Activated CD4-positive, alpha-beta T cell treated with anti-CD3 and anti-CD28 coated beads, Interleukin-2, amount 10 ng/mL, durations not matched to agents 7 days and 5 days (primary cell): ENCODE data around the gene PLA2G12B. TPM values are rescaled to one million over a fixed set of nuclear protein-coding genes. Genes with fewer than 3 reads are reported as not detected.

Experiments used
- CTCF ChIA-PET: fragments of 350-600 bp; sonication (Branson Sonifier 250); formaldehyde crosslinking; loops from one replicate; lab custom pipeline; 2021; ENCODE audit warnings: antibody characterized with exemption; lab: Charles Lee
- POLR2A ChIA-PET: fragments of 350-600 bp; sonication (Branson Sonifier 250); formaldehyde crosslinking; loops from one replicate; lab custom pipeline; 2021; ENCODE audit warnings: antibody characterized with exemption; lab: Charles Lee
- DNase-seq: peaks from one replicate; pipeline ENCODE4 v3.0.0-alpha.2; 2020
- H3K27ac Mint-ChIP-seq: one replicate; pipeline ENCODE4 v1.8.0; 2021; ENCODE audit warnings: mild to moderate bottlenecking, moderate library complexity, mixed read lengths
- H3K27me3 Mint-ChIP-seq: one replicate; pipeline ENCODE4 v1.8.0; 2021; ENCODE audit warnings: mixed read lengths
- H3K36me3 Mint-ChIP-seq: one replicate; pipeline ENCODE4 v1.8.0; 2021; ENCODE audit warnings: low read depth, mixed read lengths
- H3K4me1 Mint-ChIP-seq: one replicate; pipeline ENCODE4 v1.8.0; 2021; ENCODE audit warnings: mixed read lengths
- H3K4me3 Mint-ChIP-seq: one replicate; pipeline ENCODE4 v1.8.0; 2021; ENCODE audit warnings: mild to moderate bottlenecking, moderate library complexity, mixed read lengths
- H3K9me3 Mint-ChIP-seq: one replicate; pipeline ENCODE4 v1.8.0; 2021; ENCODE audit warnings: mixed read lengths
- total RNA-seq, 2 experiments: library from RNA; stranded (reverse); gene quantifications; one replicate each; pipeline ENCODE4 v1.2.3, GENCODE V29; 2021

The PLA2G12B gene
- total RNA-seq, 2 experiments from 2014 or later: not detected

DNA sequence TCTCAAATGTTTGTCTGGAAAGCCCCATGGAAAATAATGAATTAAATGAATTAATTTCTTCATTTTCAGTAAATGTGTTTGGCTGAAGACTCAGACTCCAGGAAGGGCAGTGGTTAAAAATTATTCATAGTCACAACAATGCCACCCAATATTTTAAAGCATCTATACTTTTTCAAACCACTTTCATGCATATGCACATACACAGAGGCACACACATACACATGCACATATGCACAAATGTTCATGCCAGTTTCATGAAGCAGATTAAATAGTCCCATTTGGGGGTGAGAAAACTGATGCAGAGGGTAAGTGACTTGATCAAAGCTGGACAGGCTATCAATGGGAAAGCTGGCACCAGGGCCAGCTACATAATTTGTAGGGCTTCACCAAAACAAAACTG, 1.4 kb upstream of the PLA2G12B start:
- Mint-ChIP-seq H3K9me3 (no peaks in the 10 kb centered on the region), H3K27me3 (peaks cover 30% of the 10 kb centered on the region), H3K4me1 (no peaks in the 10 kb centered on the region), H3K36me3 (no peaks in the 10 kb centered on the region), H3K4me3 (no peak overlapping the region), H3K27ac (no peak overlapping the region)
- ChIA-PET POLR2A (no interaction called here), CTCF (no interaction called here)
- DNase-seq: no peak

DNA sequence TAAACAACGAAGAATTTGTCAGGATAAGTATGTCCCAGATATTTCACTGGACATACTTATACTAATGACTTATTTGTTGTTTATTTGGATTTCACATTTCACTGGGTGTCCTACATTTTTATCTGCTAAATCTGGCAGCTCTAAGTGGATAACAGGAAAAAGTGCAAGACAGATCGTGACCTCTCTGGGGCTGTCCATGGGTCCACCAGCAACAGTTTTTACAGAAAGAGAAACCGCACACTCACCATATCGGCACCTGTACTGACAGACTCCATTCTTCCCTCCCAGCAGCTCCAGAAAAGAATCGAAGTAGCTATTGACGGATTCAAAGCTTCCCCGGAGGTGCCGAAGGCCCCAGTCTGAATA, 393 bp downstream of the PLA2G12B start:
- Mint-ChIP-seq H3K36me3 (no peaks in the 10 kb centered on the region), H3K4me3 (no peak overlapping the region), H3K9me3 (no peaks in the 10 kb centered on the region), H3K27me3 (peaks cover 19% of the 10 kb centered on the region), H3K4me1 (no peaks in the 10 kb centered on the region), H3K27ac (no peak overlapping the region)
- ChIA-PET CTCF (interaction anchor here (0.6 to 1.2 kb wide), 2 partner anchors 43 to 219 kb away, joined by 3 to 4 read pairs; no protein-coding TSS in a partner anchor), POLR2A (no interaction called here)
- DNase-seq: no peak

GRCh38 chr10:72953687-72954086, 919 bp downstream of the PLA2G12B start:
- POLR2A ChIA-PET: no interaction called here
- Mint-ChIP-seq H3K27me3 (peaks cover 20% of the 10 kb centered on the region), H3K27ac (no peak overlapping the region), H3K4me1 (no peaks in the 10 kb centered on the region), H3K9me3 (no peaks in the 10 kb centered on the region), H3K36me3 (no peaks in the 10 kb centered on the region), H3K4me3 (no peak overlapping the region)
- CTCF ChIA-PET: interaction anchor here (0.6 kb wide), 1 partner anchor 219 kb away, joined by 4 read pairs; no protein-coding TSS in a partner anchor
- no peak for DNase-seq

DNA sequence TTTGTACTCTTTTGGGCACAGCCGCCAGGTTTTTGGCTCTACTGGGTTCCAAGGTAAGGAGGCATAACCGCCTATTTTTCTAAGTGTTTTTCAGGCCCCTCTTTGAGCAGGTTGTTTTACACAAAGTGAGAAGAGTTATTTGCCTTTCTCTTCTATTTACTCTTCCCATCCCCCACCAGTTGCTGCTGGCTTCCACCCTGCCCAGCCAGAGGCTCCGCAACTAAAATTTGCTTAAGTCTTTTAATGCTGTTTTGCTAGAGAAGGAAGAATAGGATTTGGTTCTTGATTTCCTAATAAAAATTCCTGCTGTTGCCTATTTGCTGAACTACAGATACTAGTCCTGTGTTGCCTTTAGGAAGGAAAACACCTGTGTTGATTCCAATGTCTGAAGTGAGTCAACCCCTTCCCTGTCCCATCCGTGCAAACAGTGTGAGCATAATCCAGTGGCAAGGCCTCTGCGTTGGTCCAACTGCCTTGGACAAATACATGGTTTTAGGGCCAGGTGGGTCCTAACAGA, 1.9 kb downstream of the PLA2G12B start:
- ChIA-PET CTCF (no interaction called here), POLR2A (no interaction called here)
- no peak overlapping the region for H3K27ac Mint-ChIP-seq
- no peaks in the 10 kb centered on the region for H3K9me3 Mint-ChIP-seq
- no peak overlapping the region for H3K4me3 Mint-ChIP-seq
- no peaks in the 10 kb centered on the region for H3K4me1 Mint-ChIP-seq
- DNase-seq: no peak
- H3K36me3 Mint-ChIP-seq: no peaks in the 10 kb centered on the region
- H3K27me3 Mint-ChIP-seq: peaks cover 20% of the 10 kb centered on the region

GRCh38 chr10:72952189-72952588, 2.4 kb downstream of the PLA2G12B start:
- Mint-ChIP-seq H3K27ac (no peak overlapping the region), H3K4me1 (no peaks in the 10 kb centered on the region), H3K36me3 (no peaks in the 10 kb centered on the region), H3K27me3 (peaks cover 17% of the 10 kb centered on the region), H3K9me3 (no peaks in the 10 kb centered on the region), H3K4me3 (no peak overlapping the region)
- ChIA-PET CTCF (no interaction called here), POLR2A (no interaction called here)
- DNase-seq: no peak

- Mint-ChIP-seq H3K4me1 (no peaks in the 10 kb centered on the region), H3K4me3 (no peak overlapping the region), H3K27ac (no peak overlapping the region), H3K9me3 (no peaks in the 10 kb centered on the region), H3K27me3 (peaks cover 14% of the 10 kb centered on the region), H3K36me3 (no peaks in the 10 kb centered on the region)
- DNase-seq: no peak
- POLR2A ChIA-PET: no interaction called here
- CTCF ChIA-PET: interaction anchor here (0.7 kb wide), 1 partner anchor 1275 kb away, joined by 3 read pairs; no protein-coding TSS in a partner anchor
Observed at GRCh38 chr10:72951760-72952159, 2.8 kb downstream of the PLA2G12B start.

DNA sequence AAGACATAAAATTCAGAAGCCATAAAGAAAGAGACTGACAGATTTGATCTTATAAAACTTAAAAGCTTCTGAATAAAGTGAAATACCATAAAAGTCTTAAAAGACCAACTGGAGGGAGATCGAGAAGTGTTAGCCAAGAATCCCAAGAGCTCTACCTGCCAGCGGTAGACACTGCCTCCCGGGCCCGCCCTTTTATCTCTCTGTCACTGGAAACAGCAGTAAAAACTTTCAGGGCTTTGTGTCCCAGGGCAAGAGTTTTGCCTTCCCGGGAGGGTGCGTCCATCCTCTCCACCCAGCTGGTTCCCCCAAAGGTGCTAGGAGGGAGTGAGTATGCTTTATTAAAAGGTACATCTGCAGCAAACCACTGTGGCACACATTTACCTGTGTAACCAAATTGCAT, 5.8 kb downstream of the PLA2G12B start:
- no peak for DNase-seq
- Mint-ChIP-seq H3K4me3 (no peak overlapping the region), H3K27ac (no peak overlapping the region), H3K4me1 (no peaks in the 10 kb centered on the region), H3K9me3 (no peaks in the 10 kb centered on the region), H3K36me3 (no peaks in the 10 kb centered on the region), H3K27me3 (peaks cover 23% of the 10 kb centered on the region)
- POLR2A ChIA-PET: no interaction called here
- CTCF ChIA-PET: interaction anchor here (0.6 kb wide), 1 partner anchor 91 kb away, joined by 4 read pairs; no protein-coding TSS in a partner anchor

DNA sequence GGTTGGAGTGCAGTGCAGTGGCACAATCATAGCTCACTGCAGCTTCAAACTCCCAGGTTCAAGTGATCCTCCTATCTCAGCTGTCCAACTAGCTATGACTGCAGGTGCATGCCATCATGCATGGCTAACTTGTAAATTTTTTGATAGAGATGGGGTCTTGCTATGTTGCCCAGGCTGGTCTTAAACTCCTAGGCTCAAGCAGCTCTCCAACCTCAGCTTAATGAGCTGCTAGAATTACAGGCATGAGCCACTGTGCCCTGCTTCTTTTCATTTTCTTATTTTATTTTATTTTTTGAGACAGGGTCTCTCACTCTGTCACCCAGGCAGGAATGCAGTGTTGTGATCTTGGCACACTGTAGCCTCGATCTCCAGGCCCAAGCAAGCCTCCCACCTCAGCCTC, 7.6 kb downstream of the PLA2G12B start:
- Mint-ChIP-seq H3K9me3 (no peaks in the 10 kb centered on the region), H3K36me3 (no peaks in the 10 kb centered on the region), H3K27me3 (peaks cover 21% of the 10 kb centered on the region), H3K4me3 (no peak overlapping the region), H3K4me1 (no peaks in the 10 kb centered on the region), H3K27ac (no peak overlapping the region)
- ChIA-PET CTCF (interaction anchor here (0.6 kb wide), 1 partner anchor 144 kb away, joined by 3 read pairs; no protein-coding TSS in a partner anchor), POLR2A (no interaction called here)
- DNase-seq: no peak

GRCh38 chr10:72943498-72944234, 10.9 kb downstream of the PLA2G12B start:
- POLR2A ChIA-PET: no interaction called here
- DNase-seq: no peak
- CTCF ChIA-PET: no interaction called here
- no peak overlapping the region for H3K4me3 Mint-ChIP-seq
- H3K36me3 Mint-ChIP-seq: no peaks in the 10 kb centered on the region
- H3K4me1 Mint-ChIP-seq: peaks cover 6% of the 10 kb centered on the region
- no peak overlapping the region for H3K27ac Mint-ChIP-seq
- H3K9me3 Mint-ChIP-seq: no peaks in the 10 kb centered on the region
- peaks cover 18% of the 10 kb centered on the region for H3K27me3 Mint-ChIP-seq

DNA sequence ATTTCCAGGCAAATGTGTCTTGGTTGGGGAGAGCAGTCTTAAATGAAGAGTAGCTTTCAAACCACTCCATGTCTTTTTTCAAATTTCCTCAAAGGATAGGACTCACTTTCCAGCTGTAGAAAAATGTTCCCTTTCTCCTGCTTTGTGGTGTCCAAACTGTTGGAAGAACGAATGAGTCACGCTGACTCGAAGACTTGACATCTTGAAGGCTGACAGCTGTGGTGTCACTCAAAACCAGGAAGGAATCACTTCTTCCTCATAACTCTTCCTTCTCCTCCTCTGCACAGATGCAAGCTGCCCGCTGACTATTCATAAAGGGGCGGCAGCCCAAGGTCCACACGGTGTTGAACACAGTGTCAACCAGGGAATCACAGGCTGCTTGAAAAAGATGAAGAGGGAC, 19.2 kb downstream of the PLA2G12B start:
- H3K27ac Mint-ChIP-seq: no peak overlapping the region
- ChIA-PET POLR2A (no interaction called here), CTCF (no interaction called here)
- peaks cover 2% of the 10 kb centered on the region for H3K27me3 Mint-ChIP-seq
- no peaks in the 10 kb centered on the region for H3K9me3 Mint-ChIP-seq
- no peaks in the 10 kb centered on the region for H3K36me3 Mint-ChIP-seq
- H3K4me3 Mint-ChIP-seq: no peak overlapping the region
- no peaks in the 10 kb centered on the region for H3K4me1 Mint-ChIP-seq
- no peak for DNase-seq

DNA sequence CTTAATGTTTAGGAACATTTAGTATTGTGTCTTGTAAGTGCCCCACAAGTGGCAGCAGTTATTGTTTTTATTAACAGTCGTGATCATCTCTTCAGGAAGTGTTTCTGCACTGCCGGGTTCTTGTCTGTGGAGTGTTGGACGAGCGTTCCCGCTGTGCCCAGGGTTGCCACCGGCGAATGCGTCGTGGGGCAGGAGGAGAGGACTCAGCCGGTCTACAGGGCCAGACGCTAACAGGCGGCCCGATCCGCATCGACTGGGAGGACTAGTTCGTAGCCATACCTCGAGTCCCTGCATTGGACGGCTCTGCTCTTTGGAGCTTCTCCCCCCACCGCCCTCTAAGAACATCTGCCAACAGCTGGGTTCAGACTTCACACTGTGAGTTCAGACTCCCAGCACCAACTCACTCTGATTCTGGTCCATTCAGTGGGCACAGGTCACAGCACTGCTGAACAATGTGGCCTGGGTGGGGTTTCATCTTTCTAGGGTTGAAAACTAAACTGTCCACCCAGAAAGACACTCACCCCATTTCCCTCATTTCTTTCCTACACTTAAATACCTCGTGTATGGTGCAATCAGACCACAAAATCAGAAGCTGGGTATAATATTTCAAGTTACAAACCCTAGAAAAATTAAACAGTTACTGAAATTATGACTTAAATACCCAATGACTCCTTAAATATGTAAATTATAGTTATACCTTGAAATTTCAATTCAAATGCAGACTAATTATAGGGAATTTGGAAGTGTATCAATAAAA, 22.2 kb downstream of the PLA2G12B start:
- no peaks in the 10 kb centered on the region for H3K4me1 Mint-ChIP-seq
- no peaks in the 10 kb centered on the region for H3K36me3 Mint-ChIP-seq
- ChIA-PET CTCF (no interaction called here), POLR2A (no interaction called here)
- H3K27ac Mint-ChIP-seq: no peak overlapping the region
- H3K9me3 Mint-ChIP-seq: no peaks in the 10 kb centered on the region
- no peak overlapping the region for H3K4me3 Mint-ChIP-seq
- peaks cover 5% of the 10 kb centered on the region for H3K27me3 Mint-ChIP-seq
- DNase-seq: no peak

- H3K4me3 Mint-ChIP-seq: no peak overlapping the region
- ChIA-PET CTCF (no interaction called here), POLR2A (no interaction called here)
- no peaks in the 10 kb centered on the region for H3K4me1 Mint-ChIP-seq
- no peaks in the 10 kb centered on the region for H3K36me3 Mint-ChIP-seq
- H3K9me3 Mint-ChIP-seq: no peaks in the 10 kb centered on the region
- H3K27ac Mint-ChIP-seq: no peak overlapping the region
- H3K27me3 Mint-ChIP-seq: peaks cover 9% of the 10 kb centered on the region
- DNase-seq: no peak
Observed at GRCh38 chr10:72930276-72930675, 24.3 kb downstream of the PLA2G12B start.

DNA sequence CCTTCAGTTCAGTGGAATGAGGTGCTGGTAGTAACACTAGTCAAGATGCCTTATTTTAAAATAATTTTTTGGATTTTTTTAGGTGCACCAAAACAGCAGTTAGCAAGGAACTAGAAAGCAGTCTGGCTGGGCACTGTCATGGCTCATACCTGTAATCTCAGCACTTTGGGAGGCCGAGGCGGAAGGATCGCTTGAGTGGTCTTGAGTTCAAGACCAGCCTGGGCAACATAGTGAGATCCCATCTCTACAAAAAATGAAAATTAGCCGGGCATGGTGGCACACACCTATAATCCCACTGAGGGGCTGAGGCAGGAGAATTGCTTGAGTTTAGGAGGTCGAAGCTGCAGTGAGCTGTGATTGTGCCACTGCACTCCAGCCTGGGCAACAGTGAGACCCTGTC, 25.8 kb downstream of the PLA2G12B start:
- H3K4me1 Mint-ChIP-seq: no peaks in the 10 kb centered on the region
- CTCF ChIA-PET: interaction anchor here (0.6 kb wide), 1 partner anchor 31 kb away, joined by 5 read pairs; no protein-coding TSS in a partner anchor
- H3K9me3 Mint-ChIP-seq: no peaks in the 10 kb centered on the region
- no peak overlapping the region for H3K4me3 Mint-ChIP-seq
- POLR2A ChIA-PET: no interaction called here
- no peak overlapping the region for H3K27ac Mint-ChIP-seq
- no peaks in the 10 kb centered on the region for H3K36me3 Mint-ChIP-seq
- DNase-seq: no peak
- peaks cover 12% of the 10 kb centered on the region for H3K27me3 Mint-ChIP-seq
